ENCODE results near the gene UNC5C. TPM values are rescaled to one million over a fixed set of nuclear protein-coding genes. Genes with fewer than 3 reads are reported as not detected.

Gene UNC5C
- total RNA-seq, 2 experiments from 2014 or later: not detected

- DNase-seq (ENCODE audit: low spot score): no peak
- ChIA-PET POLR2A (no interaction called here), CTCF (ENCODE audit: unreplicated experiment) (no interaction called here)
- Histone ChIP-seq H3K9me3 (ENCODE audit: low read length) (no peaks in the 10 kb centered on the region), H2AFZ (ENCODE audit: low read length) (no peak overlapping the region), H3K9me2 (ENCODE audit: insufficient read depth, low read length) (no peaks in the 10 kb centered on the region), H3K4me1 (ENCODE audit: insufficient read depth, low read length, poor library complexity, severe bottlenecking) (no peaks in the 10 kb centered on the region), H4K20me1 (ENCODE audit: insufficient read depth, low read length) (no peaks in the 10 kb centered on the region), H3K27ac (ENCODE audit: low read depth, low read length, poor library complexity, severe bottlenecking) (no peak overlapping the region), H3K4me3 (ENCODE audit: low read depth, low read length, poor library complexity, severe bottlenecking) (no peak overlapping the region), H3K36me3 (ENCODE audit: insufficient read depth, low read length) (no peaks in the 10 kb centered on the region), H3K4me2 (ENCODE audit: low read length) (no peak overlapping the region), H3K79me2 (ENCODE audit: insufficient read depth, low read depth, low read length) (no peaks in the 10 kb centered on the region)
- intact Hi-C loops (cut with micrococcal nuclease; ENCODE audit: unreplicated experiment): no loop called here
- no peak for TF ChIP-seq EZH2phosphoT487 (IDR thresholded peaks at IDR 0.05; ENCODE audit: borderline replicate concordance, low read depth, low read length)
- no peak for TF ChIP-seq CTCF (conservative IDR thresholded peaks at IDR 0.05; ENCODE audit: low read length)
- no TSS peak for BruUV-seq (replicated peaks)
Observed at GRCh38 chr4:95348418-95348817, 200.4 kb downstream of the UNC5C start.

GRCh38 chr4:95343235-95343634 lies 205.5 kb downstream of the UNC5C start:
- Histone ChIP-seq H3K9me2 (ENCODE audit: insufficient read depth, low read length) (no peaks in the 10 kb centered on the region), H3K79me2 (ENCODE audit: insufficient read depth, low read depth, low read length) (no peaks in the 10 kb centered on the region), H3K36me3 (ENCODE audit: insufficient read depth, low read length) (no peaks in the 10 kb centered on the region), H2AFZ (ENCODE audit: low read length) (no peak overlapping the region), H3K27ac (ENCODE audit: low read depth, low read length, poor library complexity, severe bottlenecking) (no peak overlapping the region), H4K20me1 (ENCODE audit: insufficient read depth, low read length) (no peaks in the 10 kb centered on the region), H3K9me3 (ENCODE audit: low read length) (no peaks in the 10 kb centered on the region), H3K4me3 (ENCODE audit: low read depth, low read length, poor library complexity, severe bottlenecking) (no peak overlapping the region), H3K4me1 (ENCODE audit: insufficient read depth, low read length, poor library complexity, severe bottlenecking) (no peaks in the 10 kb centered on the region), H3K4me2 (ENCODE audit: low read length) (no peak overlapping the region)
- no peak for TF ChIP-seq EZH2phosphoT487 (IDR thresholded peaks at IDR 0.05; ENCODE audit: borderline replicate concordance, low read depth, low read length)
- no peak for TF ChIP-seq CTCF (conservative IDR thresholded peaks at IDR 0.05; ENCODE audit: low read length)
- CTCF ChIA-PET (ENCODE audit: unreplicated experiment): no interaction called here
- no peak for DNase-seq (ENCODE audit: low spot score)
- BruUV-seq (replicated peaks): no TSS peak
- POLR2A ChIA-PET: no interaction called here
- intact Hi-C loops (cut with micrococcal nuclease; ENCODE audit: unreplicated experiment): no loop called here

- intact Hi-C loops (cut with micrococcal nuclease; ENCODE audit: unreplicated experiment): no loop called here
Observed at GRCh38 chr4:95340191-95340590, 208.6 kb downstream of the UNC5C start.

More at GRCh38 chr4:95340191-95340590, 208.6 kb downstream of the UNC5C start:
- Histone ChIP-seq H4K20me1 (ENCODE audit: insufficient read depth, low read length) (no peaks in the 10 kb centered on the region), H3K4me2 (ENCODE audit: low read length) (no peak overlapping the region), H3K4me1 (ENCODE audit: insufficient read depth, low read length, poor library complexity, severe bottlenecking) (no peaks in the 10 kb centered on the region), H2AFZ (ENCODE audit: low read length) (no peak overlapping the region), H3K9me2 (ENCODE audit: insufficient read depth, low read length) (no peaks in the 10 kb centered on the region), H3K79me2 (ENCODE audit: insufficient read depth, low read depth, low read length) (no peaks in the 10 kb centered on the region), H3K4me3 (ENCODE audit: low read depth, low read length, poor library complexity, severe bottlenecking) (no peak overlapping the region), H3K9me3 (ENCODE audit: low read length) (no peaks in the 10 kb centered on the region), H3K27ac (ENCODE audit: low read depth, low read length, poor library complexity, severe bottlenecking) (no peak overlapping the region), H3K36me3 (ENCODE audit: insufficient read depth, low read length) (no peaks in the 10 kb centered on the region)
- TF ChIP-seq EZH2phosphoT487 (IDR thresholded peaks at IDR 0.05; ENCODE audit: borderline replicate concordance, low read depth, low read length): no peak
- TF ChIP-seq CTCF (conservative IDR thresholded peaks at IDR 0.05; ENCODE audit: low read length): no peak
- DNase-seq (ENCODE audit: low spot score): no peak
- no TSS peak for BruUV-seq (replicated peaks)
- CTCF ChIA-PET (ENCODE audit: unreplicated experiment): no interaction called here
- POLR2A ChIA-PET: no interaction called here
